Endothelial cell of umbilical vein (primary cell): ENCODE data around the gene LTBP1. TPM values are rescaled to one million over a fixed set of nuclear protein-coding genes. Genes with fewer than 3 reads are reported as not detected.

ENCODE experiments used
- BruUV-seq: library from RNA; stranded (reverse); fragments of 400-500 nt; replicated peaks from 2 replicates; lab custom pipeline; 2021; lab: Mats Ljungman, UMichigan
- CTCF ChIA-PET: fragments of 300-600, 350-600 bp; sonication (Branson Sonifier 250); formaldehyde crosslinking; loops from one replicate; lab custom pipeline; 2021; ENCODE audit warnings: antibody characterized with exemption, inconsistent platforms; lab: Charles Lee
- POLR2A ChIA-PET: fragments of 300-600, 350-600 bp; sonication (Branson Sonifier 250); formaldehyde crosslinking; loops from one replicate; lab custom pipeline; 2021; ENCODE audit warnings: antibody characterized with exemption, inconsistent platforms; lab: Charles Lee
- DNase-seq: peaks from one replicate; pipeline ENCODE4 v3.0.0-alpha.2; 2011; ENCODE audit warnings: low read depth, low spot score
- FAIRE-seq: peaks from 2 replicates; lab custom pipeline; 2011; peaks lifted over from hg19 to GRCh38; lab: Jason Lieb, UNC
- H2AFZ ChIP-seq: 2 replicates; pipeline ENCODE4 v1.6.0; 2012; ENCODE audit warnings: low read depth, low read length, control low read depth, inconsistent platforms
- H3K27ac ChIP-seq: 2 replicates; pipeline ENCODE4 v1.5.1; 2011; ENCODE audit warnings: low read depth, mild to moderate bottlenecking, control low read depth, low read length, moderate library complexity; ENCODE audit not compliant: insufficient read depth
- H3K27me3 ChIP-seq, 2 experiments: 2 replicates each; pipeline versions ENCODE4 v1.6.0 to v1.6.1; 2011; ENCODE audit warnings: low read length in 2 of 2, mixed read lengths in 1 of 2; ENCODE audit not compliant: control insufficient read depth in 2 of 2, insufficient read depth in 2 of 2
- H3K36me3 ChIP-seq, 2 experiments: 2 replicates in 1 of 2; 3 replicates in 1 of 2; pipeline ENCODE4 v1.5.1; 2011; ENCODE audit warnings: low read length in 2 of 2, mild to moderate bottlenecking in 1 of 2, moderate library complexity in 1 of 2; ENCODE audit not compliant: control insufficient read depth in 2 of 2, insufficient read depth in 2 of 2; ENCODE audit errors: extremely low read depth in 1 of 2
- H3K4me1 ChIP-seq: 3 replicates; pipeline ENCODE4 v1.5.1; 2011; ENCODE audit warnings: mild to moderate bottlenecking, low read length; ENCODE audit not compliant: control insufficient read depth, insufficient read depth; ENCODE audit errors: extremely low read depth
- H3K4me2 ChIP-seq: 2 replicates; pipeline ENCODE4 v1.6.1; 2011; ENCODE audit warnings: low read length, control low read depth, mixed read lengths; ENCODE audit not compliant: insufficient read depth
- H3K4me3 ChIP-seq, 3 experiments: fragments of 200-600 bp in 1 of 3; sonication (generic), shearing (Covaris generic) in 1 of 3; replicated peaks in 1 of 3; 2 replicates each; pipeline ENCODE4 v1.5.1; 2011 to 2016; ENCODE audit warnings: control low read depth in 3 of 3, low read length in 3 of 3, mild to moderate bottlenecking in 2 of 3, inconsistent platforms in 1 of 3, low read depth in 1 of 3, moderate library complexity in 1 of 3; ENCODE audit not compliant: insufficient read depth in 1 of 3
- H3K79me2 ChIP-seq: 2 replicates; pipeline ENCODE4 v1.6.0; 2012; ENCODE audit warnings: low read length, inconsistent platforms; ENCODE audit not compliant: control insufficient read depth, insufficient read depth
- H3K9ac ChIP-seq: replicated peaks from 2 replicates; pipeline ENCODE3; 2011; ENCODE audit warnings: low read length, control low read depth; ENCODE audit not compliant: insufficient read depth; ENCODE audit errors: extremely low read depth
- H3K9me1 ChIP-seq: replicated peaks from 3 replicates; pipeline ENCODE4 v1.6.0; 2011; ENCODE audit warnings: mild to moderate bottlenecking, low read length; ENCODE audit not compliant: control insufficient read depth, insufficient read depth; ENCODE audit errors: extremely low read depth
- H3K9me3 ChIP-seq: replicated peaks from 2 replicates; pipeline ENCODE4 v1.5.1; 2012; ENCODE audit warnings: low read length, inconsistent platforms; ENCODE audit not compliant: control insufficient read depth, insufficient read depth
- H4K20me1 ChIP-seq: replicated peaks from 2 replicates; pipeline ENCODE3; 2011; ENCODE audit warnings: mild to moderate bottlenecking, low read length; ENCODE audit not compliant: control insufficient read depth, insufficient read depth; ENCODE audit errors: extremely low read depth
- EZH2 ChIP-seq: IDR thresholded peaks from 2 replicates; pipeline ENCODE4 v1.6.1; 2012; ENCODE audit warnings: borderline replicate concordance, low read depth, mild to moderate bottlenecking, moderate library complexity, low read length, inconsistent platforms; ENCODE audit not compliant: severe bottlenecking
- FOS ChIP-seq: IDR thresholded peaks from 2 replicates; pipeline ENCODE4 v1.6.1; 2011; ENCODE audit warnings: mild to moderate bottlenecking, low read length, moderate library complexity, borderline replicate concordance; ENCODE audit not compliant: insufficient read depth
- GATA2 ChIP-seq: IDR thresholded peaks from 2 replicates; pipeline ENCODE4 v1.7.0; 2011; ENCODE audit warnings: low read depth, mild to moderate bottlenecking, moderate library complexity, mixed read lengths, low read length; ENCODE audit not compliant: insufficient read length, insufficient read depth
- JUN ChIP-seq: IDR thresholded peaks from 2 replicates; pipeline ENCODE4 v1.6.1; 2011; ENCODE audit warnings: borderline replicate concordance, low read depth; ENCODE audit not compliant: insufficient read length, insufficient read depth
- MYC ChIP-seq: IDR thresholded peaks from one replicate; pipeline ENCODE4 v1.6.1; 2011; ENCODE audit warnings: mild to moderate bottlenecking, low read depth, low read length
- POLR2A ChIP-seq: IDR thresholded peaks from 2 replicates; pipeline ENCODE4 v1.6.1; 2012; ENCODE audit warnings: low read depth, mild to moderate bottlenecking, control low read depth, low read length
- POLR2AphosphoS5 ChIP-seq: IDR thresholded peaks from 2 replicates; pipeline ENCODE4 v1.6.1; 2012; ENCODE audit warnings: low read depth, mild to moderate bottlenecking, control low read depth, low read length, moderate library complexity; ENCODE audit not compliant: insufficient read depth
- dilution Hi-C: fragments of 300-500 bp; cut with MboI; formaldehyde crosslinking; loops from one replicate; pipeline ENCODE4 v1.15.0; 2019; ENCODE audit warnings: low sequenced_read_pairs; ENCODE audit not compliant: extremely low pct_ligation_motif_present
- intact Hi-C: fragments of 100-400 bp; cut with micrococcal nuclease; formaldehyde crosslinking; loops from one replicate; pipeline ENCODE4 v1.10.0; 2022
- polyA plus RNA-seq, 4 experiments: library from polyadenylated mRNA; depleted of rRNA in 3 of 4; stranded (reverse) in 3 of 4; unstranded in 1 of 4; fragments of >200 nt; gene quantifications; 2 replicates each; pipeline versions ENCODE4 v1.2.1 to v1.2.3, GENCODE V29; 2011 to 2012; ENCODE audit warnings: missing spikeins in 1 of 4
- total RNA-seq: library from RNA; stranded (reverse); gene quantifications from 2 replicates; pipeline ENCODE4 v1.2.3, GENCODE V29; 2021
- TF ChIP-seq, protein P1 (sequence below), 2 donors: IDR thresholded peaks; 1 replicate in 1 of 2; 2 replicates in 1 of 2; pipeline ENCODE4 v1.5.1; 2011; ENCODE audit warnings: low read length in 2 of 2, mild to moderate bottlenecking in 2 of 2, moderate library complexity in 2 of 2, control low read depth in 1 of 2, inconsistent platforms in 1 of 2, low read depth in 1 of 2; ENCODE audit not compliant: insufficient read depth in 1 of 2; ENCODE audit errors: extremely low read depth in 1 of 2
- TF ChIP-seq, protein P2 (sequence below): IDR thresholded peaks from 2 replicates; pipeline ENCODE4 v1.6.1; 2011; ENCODE audit not compliant: insufficient read depth, insufficient read length

The LTBP1 gene
- total and polyA plus RNA-seq, 2 donors (not counting 3 experiments of a cell fraction or from before 2014, with no cell fraction given) = 57.4 to 68.2 TPM

DNA sequence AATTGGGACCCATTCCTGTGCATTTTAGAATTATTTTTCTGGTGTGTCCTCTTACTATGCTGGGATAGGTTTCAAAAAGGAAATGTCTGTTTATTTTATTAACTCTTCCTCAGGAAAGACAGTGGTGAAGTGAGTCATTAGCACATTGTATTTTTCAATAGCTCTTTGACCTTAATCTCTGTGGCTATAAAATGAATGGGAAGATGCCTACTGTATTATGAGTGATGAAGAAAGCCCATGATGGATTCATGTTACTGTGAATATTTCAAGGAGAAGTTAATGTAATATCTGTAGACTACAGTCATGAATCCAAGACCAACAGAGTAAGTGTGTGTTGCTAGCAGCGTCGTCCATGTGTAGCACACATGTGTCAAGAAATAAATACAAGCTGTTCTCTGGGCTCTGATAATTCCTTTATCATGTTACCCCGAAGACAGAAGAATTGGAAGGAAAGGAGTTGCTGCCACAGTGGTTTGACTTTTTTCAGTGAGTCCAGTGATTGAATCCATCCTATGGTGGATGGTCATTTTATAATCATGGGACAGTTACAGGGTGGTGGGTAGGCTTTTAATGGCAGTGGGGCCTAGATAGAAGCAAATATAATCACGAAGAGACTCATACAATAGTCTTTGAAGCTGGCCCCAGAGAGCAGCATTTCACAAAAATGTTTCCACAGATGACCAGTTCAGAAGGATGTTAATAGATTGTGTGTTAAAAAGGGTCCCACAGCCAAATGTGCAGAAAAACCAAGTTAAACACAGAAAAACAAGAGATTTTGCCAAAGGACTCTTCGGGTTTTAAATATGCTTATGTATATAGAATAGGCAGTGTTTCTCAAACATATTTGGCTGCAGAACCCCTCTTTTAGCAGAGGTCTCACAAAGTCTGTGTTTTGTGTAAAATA is 290.0 kb downstream of the LTBP1 start:
- H3K9me3 ChIP-seq = no peaks in the 10 kb centered on the region
- H3K79me2 ChIP-seq = no peaks in the 10 kb centered on the region
- TF ChIP-seq, protein P1, sequence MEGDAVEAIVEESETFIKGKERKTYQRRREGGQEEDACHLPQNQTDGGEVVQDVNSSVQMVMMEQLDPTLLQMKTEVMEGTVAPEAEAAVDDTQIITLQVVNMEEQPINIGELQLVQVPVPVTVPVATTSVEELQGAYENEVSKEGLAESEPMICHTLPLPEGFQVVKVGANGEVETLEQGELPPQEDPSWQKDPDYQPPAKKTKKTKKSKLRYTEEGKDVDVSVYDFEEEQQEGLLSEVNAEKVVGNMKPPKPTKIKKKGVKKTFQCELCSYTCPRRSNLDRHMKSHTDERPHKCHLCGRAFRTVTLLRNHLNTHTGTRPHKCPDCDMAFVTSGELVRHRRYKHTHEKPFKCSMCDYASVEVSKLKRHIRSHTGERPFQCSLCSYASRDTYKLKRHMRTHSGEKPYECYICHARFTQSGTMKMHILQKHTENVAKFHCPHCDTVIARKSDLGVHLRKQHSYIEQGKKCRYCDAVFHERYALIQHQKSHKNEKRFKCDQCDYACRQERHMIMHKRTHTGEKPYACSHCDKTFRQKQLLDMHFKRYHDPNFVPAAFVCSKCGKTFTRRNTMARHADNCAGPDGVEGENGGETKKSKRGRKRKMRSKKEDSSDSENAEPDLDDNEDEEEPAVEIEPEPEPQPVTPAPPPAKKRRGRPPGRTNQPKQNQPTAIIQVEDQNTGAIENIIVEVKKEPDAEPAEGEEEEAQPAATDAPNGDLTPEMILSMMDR (IDR thresholded peaks at IDR 0.05; ENCODE audit: extremely low read depth in 1 of 2, insufficient read depth in 1 of 2, low read depth in 1 of 2, low read length in 2 of 2) = no peak
- TF ChIP-seq POLR2A (no peak), FOS (peak; percentile 95), EZH2 (no peak), MYC (no peak), GATA2 (peak; percentile 34), POLR2AphosphoS5 (peak; percentile 30), JUN (peak; percentile 85)
- TF ChIP-seq, protein P2, sequence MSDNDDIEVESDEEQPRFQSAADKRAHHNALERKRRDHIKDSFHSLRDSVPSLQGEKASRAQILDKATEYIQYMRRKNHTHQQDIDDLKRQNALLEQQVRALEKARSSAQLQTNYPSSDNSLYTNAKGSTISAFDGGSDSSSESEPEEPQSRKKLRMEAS = no peak
- no peak overlapping the region for H3K4me3 ChIP-seq
- H3K4me2 ChIP-seq = peak overlapping the region; percentile 68
- no peaks in the 10 kb centered on the region for H3K9me1 ChIP-seq
- no peak overlapping the region for H2AFZ ChIP-seq
- peak overlapping the region; percentile 46 for H3K9ac ChIP-seq
- H3K27me3 ChIP-seq = no peaks in the 10 kb centered on the region
- peaks cover 53% of the 10 kb centered on the region for H3K4me1 ChIP-seq
- dilution Hi-C loops (no loop called here), intact Hi-C loops (no loop called here)
- H4K20me1 ChIP-seq = no peaks in the 10 kb centered on the region
- ChIA-PET POLR2A (no interaction called here), CTCF (interaction anchor here (0.9 kb wide), 1 partner anchor 136 kb away, joined by 3 read pairs; no protein-coding TSS in a partner anchor)
- BruUV-seq = TSS peak; percentile 13
- peak overlapping the region; percentile 89 for H3K27ac ChIP-seq
- H3K36me3 ChIP-seq = no peaks in the 10 kb centered on the region
- peak; percentile 81 for DNase-seq
- peak; percentile 37 for FAIRE-seq
